Endothelial cell of umbilical vein (primary cell): ENCODE results near the gene MTSS2.

Source experiments
- CTCF ChIP-seq, 2 donors: IDR thresholded peaks; 1 replicate in 1 of 2; 2 replicates in 1 of 2; pipeline ENCODE4 v1.5.1; 2011; ENCODE audit warnings: low read length in 2 of 2, mild to moderate bottlenecking in 2 of 2, moderate library complexity in 2 of 2, control low read depth in 1 of 2, inconsistent platforms in 1 of 2, low read depth in 1 of 2; ENCODE audit not compliant: insufficient read depth in 1 of 2; ENCODE audit errors: extremely low read depth in 1 of 2
- MYC ChIP-seq: IDR thresholded peaks from one replicate; pipeline ENCODE4 v1.6.1; 2011; ENCODE audit warnings: mild to moderate bottlenecking, low read depth, low read length
- POLR2A ChIP-seq: IDR thresholded peaks from 2 replicates; pipeline ENCODE4 v1.6.1; 2012; ENCODE audit warnings: low read depth, mild to moderate bottlenecking, control low read depth, low read length

GRCh38 chr16:70703835-70704381 lies 18.1 kb upstream of the MTSS2 start:
- TF ChIP-seq MYC (no peak), CTCF (IDR thresholded peaks at IDR 0.05; ENCODE audit: extremely low read depth in 1 of 2, insufficient read depth in 1 of 2, low read depth in 1 of 2, low read length in 2 of 2) (no peak), POLR2A (no peak)
